ENCODE data around the gene ARHGEF37.
"Not testable (repeated sequence)": the region's sequence is repeated elsewhere in the genome, so short reads cannot be mapped to it uniquely, and the experiment has no call there.

The ARHGEF37 gene

DNA sequence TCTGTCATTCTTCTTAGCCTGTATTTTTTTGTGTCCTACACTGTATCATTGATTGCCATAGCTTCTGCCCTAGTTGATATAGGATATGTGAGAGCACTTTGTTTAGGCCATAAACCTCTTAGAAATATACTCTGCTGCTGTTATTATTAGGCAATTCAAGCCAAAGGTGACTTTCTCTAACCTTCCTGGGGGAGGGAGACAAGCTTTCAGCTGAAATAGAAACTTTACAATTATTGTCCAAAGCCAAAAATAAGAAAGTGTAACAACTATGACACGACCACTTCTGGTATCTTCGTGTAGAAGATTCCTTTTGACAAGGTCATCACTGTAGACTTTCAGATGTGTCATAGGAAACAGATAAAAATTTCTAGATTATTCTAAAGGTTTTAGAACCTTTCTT lies 17.8 kb upstream of the ARHGEF37 start:
- DNase-seq (ENCODE audit: low read depth, low spot score) = no peak
- no peak overlapping the region for H3K4me3 ChIP-seq (ENCODE audit: low read length)

DNA sequence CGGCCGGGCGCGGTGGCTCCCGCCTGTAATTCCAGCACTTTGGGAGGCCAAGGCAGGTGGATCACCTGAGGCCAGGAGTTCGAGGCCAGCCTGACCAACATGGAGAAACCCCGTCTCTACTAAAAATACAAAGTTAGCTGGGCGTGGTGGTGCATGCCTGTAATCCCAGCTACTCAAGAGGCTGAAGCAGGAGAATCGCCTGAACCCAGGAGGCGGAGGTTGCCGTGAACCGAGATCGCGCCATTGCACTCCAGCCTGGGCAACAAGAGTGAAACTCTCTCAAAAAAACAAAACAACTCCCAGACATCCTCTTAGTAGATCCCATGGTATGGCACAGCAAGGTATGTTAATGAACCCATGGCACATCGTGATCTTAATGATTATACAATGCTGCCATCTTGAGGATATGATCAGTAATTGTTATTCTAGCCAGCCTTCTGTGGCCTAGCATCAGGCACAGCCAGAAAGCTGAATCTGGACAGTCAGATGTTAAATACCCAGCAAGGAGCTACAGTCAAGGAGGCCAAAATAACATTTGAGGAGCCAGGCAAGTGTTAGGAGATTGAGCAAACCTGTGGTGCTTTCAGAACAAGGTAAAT lies 16.7 kb upstream of the ARHGEF37 start:
- peak; percentile 62 for DNase-seq (ENCODE audit: low read depth, low spot score)
- not testable (repeated sequence) for H3K4me3 ChIP-seq (ENCODE audit: low read length)

DNA sequence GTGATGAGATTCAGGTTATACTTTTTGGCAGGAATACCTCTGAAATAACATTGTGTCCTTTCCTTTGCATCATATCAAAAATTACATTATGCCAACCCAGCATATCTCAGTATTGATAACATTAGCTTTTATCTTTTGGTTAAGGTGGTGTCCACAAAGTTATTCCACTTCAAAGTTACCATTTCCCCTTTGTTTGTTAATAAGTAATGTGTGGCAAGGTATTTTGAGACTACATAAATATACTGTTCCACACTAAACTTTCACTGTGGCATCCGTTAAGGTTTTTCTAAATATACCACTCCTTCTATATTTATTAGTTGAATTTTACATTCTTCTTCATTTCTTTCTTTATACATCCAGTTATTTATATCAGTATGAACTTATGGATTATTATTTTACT lies 14.1 kb upstream of the ARHGEF37 start:
- DNase-seq (ENCODE audit: low read depth, low spot score) = no peak
- H3K4me3 ChIP-seq (ENCODE audit: low read length) = no peak overlapping the region

DNA sequence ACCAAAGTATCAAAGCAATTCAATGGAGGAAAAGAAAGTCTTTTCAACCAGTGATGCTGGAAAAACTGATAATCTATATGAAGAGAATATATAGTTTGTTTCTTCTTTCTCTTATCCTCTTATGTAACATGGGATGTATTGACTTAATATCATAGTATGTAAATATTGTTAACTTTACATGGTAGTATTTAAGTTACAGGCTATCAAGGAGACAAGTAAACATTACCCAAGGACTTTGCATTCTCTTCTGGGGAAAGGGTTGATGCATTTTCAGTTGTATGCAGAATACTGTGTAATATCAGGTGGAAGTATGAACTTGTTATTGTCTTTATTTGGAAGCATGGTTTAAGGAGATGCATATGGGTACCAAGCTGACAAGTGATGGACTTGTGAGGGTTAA lies 9.1 kb upstream of the ARHGEF37 start:
- no peak overlapping the region for H3K4me3 ChIP-seq (ENCODE audit: low read length)
- DNase-seq (ENCODE audit: low read depth, low spot score) = no peak

DNA sequence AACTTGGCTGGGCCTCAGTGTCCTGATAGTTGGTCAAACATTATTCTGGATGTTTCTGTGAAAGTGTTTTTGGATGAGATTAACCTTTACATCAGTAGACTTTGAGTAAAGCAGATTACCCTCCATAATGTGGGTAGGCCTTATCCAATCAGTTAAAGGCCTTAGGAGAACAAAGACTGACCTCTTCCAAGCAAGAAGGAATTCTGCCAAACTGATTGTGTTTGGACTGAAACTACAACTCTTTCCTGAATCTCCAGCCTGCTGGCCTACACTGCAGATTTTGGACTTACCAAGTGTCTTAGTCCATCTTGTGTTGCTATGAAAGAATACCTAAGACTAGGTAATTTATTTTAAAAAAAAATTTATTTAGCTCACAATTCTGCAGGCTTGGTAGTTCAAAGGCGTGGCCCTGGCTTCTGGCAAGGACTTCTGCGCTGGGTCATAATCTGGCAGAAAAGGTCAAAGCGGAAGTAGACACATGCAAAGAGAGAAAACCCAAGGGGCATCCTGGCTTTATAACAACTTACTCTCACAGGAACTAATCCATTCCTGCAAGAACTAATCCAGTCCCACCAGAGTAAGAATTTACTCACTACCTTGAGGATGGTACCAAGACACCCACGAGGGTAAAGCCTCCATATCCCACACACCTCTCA lies 8.6 kb upstream of the ARHGEF37 start:
- no peak for DNase-seq (ENCODE audit: low read depth, low spot score)
- H3K4me3 ChIP-seq (ENCODE audit: low read length) = no peak overlapping the region

DNA sequence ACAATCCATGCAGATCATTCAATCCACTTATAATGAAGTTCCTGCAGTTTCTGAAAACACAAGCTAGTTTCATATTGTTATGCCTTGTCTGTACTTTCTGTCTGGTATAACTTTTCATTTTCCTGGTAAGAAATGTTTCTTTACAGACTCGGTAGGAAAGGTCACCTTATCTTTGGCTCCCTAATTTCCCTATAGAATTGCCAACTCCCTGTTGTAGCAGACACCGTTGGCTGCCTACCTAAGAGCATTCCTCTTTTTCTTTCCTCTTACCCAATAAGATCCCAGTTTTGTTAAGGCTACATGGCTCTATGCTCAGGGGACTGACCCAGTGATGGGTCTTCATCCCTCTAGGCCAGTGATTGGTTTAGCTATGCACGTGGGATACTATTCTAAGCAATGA lies 6.2 kb upstream of the ARHGEF37 start:
- DNase-seq (ENCODE audit: low read depth, low spot score) = no peak

DNA sequence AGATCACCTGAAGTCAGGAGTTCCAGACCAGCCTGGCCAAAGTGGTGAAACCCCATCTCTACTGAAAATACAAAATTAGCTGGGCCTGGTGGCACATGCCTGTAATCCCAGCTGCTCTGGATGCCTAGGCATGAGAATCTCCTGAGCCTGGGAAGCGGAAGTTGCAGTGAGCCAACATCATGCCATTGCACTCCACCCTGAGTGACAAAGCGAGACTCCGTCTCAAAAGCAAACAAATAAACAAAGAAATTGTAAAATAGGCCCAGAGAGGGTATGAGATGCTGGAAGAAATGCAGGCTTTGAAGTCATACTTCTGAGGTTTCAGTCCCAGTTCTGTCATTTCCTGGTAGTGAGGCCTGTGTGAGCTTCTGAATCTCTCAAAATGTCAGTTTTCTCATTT lies 5.3 kb upstream of the ARHGEF37 start:
- no peak overlapping the region for H3K4me3 ChIP-seq (ENCODE audit: low read length)
- no peak for DNase-seq (ENCODE audit: low read depth, low spot score)

More for the DNA sequence above, 6.2 kb upstream of the ARHGEF37 start:
- H3K4me3 ChIP-seq (ENCODE audit: low read length) = no peak overlapping the region

DNA sequence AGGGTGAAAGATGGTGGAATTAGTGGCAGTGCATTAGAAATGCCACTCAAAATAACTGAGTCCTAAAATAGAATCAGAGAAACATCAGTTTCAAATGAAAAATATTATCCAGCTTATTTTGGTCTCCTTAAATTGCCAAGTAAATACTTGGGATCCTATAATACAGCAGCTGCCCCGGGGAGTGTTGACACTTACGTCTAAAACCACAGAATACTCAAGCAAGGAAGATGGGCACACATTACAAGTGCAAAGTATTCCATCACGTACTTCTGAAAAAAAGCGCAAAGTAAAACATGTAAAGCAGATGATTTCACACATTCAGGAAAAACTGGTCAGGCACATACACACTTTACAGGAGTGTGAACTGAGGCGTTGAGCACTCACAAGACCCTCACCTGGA lies 2.4 kb upstream of the ARHGEF37 start:
- no peak overlapping the region for H3K4me3 ChIP-seq (ENCODE audit: low read length)
- DNase-seq (ENCODE audit: low read depth, low spot score) = no peak

DNA sequence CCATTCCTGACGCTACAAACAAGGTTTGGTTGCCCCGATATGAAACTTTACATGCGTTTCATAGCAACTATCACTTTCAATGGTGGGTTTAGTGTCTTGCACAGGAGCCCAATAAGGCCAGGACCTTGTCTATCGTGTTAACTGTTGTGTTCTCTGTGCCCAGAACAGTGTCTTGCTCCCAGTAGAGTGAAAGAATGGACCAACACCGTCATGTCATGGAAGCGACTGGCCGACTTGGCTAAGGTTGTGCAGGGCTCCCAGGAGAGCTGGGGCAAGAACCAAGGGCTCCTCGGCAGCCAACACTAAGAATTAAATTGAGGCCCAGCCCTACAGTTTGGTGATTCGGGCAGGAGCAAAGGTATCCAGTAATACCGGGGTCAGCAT lies 498 bp upstream of the ARHGEF37 start:
- DNase-seq (ENCODE audit: low read depth, low spot score) = no peak
- no peak overlapping the region for H3K4me3 ChIP-seq (ENCODE audit: low read length)

DNA sequence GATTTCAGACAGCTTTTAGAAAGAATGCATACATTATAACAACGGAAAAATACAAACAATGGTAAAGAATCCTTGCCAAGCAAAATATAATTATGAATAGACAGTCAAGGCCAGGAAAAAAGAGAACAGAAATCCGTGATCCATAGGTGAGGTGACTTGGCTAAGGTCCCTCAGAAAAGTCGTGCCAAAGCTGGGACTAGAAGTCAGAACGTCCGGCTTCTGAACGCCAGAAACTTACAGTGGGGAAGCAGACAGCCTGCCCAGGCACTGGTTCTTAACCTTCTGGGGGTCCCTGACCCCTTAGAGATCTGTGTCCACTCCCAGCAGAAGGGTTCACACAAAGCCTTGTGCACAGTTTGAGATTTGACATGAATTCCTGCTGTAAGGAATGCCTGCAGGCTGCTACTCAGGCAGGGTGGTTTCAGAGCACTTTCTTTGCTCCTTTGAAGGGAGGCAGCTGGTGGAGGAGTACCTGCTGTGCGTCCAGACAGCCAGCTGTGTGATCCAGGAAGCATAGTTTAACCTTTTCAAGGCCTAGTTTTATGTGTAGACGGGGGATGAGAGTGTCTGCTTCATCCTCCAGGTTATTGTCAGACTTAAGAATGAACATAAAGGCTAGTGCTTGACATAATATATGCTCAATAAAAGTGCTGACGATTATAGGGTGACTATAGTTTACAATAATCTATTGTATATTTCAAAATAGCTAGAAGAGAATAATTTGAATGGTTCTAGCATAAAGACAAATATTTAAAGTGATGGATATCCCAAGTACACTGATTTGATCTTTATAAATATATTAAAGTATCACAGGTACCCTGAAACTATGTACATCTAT lies 852 bp downstream of the ARHGEF37 start:
- DNase-seq (ENCODE audit: low read depth, low spot score) = no peak
- no peak overlapping the region for H3K4me3 ChIP-seq (ENCODE audit: low read length)

DNA sequence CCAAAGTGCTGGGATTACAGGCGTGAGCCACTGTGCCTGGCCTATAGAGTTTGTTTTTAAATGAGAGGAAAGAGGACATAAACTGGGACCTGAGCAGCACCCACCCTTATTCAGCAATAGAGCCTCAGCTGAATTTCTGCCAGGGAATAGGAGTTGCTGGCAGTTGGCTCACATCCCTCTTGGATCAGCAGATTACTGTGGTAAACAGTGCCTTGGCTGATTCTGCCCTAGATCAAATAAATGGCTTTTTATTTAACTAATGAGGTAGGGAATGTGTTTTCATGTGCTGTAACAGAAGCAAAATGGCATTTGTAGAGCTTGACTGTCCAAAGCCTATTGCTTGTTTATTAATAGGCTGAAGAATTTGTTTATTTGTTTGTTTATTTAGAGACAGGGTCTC lies 2.1 kb downstream of the ARHGEF37 start:
- no peak for DNase-seq (ENCODE audit: low read depth, low spot score)
- no peak overlapping the region for H3K4me3 ChIP-seq (ENCODE audit: low read length)

DNA sequence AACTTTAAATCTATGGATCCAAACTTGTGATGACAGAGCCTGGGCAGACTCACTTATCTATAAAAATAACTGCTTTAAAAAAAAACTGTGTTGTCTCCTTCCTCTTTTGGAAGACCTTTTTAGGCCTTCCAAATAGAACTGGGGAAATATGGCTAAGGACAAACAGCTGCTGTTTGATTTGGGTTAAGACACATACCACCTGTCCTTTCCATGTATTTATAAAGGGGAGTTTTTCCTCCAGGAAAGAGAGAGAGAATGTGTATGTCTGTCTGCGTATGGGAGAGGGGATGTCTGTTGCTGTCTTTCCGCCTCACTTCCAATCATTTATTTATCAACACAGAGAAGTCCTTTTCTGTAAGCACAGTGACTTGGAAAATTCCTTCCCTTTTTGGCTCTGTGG lies 2.8 kb downstream of the ARHGEF37 start:
- no peak for DNase-seq (ENCODE audit: low read depth, low spot score)
- H3K4me3 ChIP-seq (ENCODE audit: low read length) = no peak overlapping the region

DNA sequence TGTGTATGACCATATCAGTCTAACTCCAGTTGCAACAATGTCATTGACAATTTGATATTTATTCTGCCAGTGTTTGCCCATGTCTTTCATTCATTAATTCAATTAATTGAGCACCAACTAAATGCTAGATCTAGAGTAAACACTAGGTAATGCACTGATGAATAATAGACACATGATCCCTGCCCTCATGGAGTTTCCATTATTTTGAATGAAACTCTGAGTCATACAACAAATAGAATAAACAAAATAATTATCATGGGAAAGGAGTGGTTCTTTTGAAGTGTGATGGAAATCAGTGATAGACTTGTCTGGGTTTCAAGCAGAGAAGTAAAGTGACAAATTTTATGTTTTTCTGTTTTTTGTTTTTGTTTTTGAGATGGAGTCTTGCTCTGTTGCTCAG lies 4.6 kb downstream of the ARHGEF37 start:
- DNase-seq (ENCODE audit: low read depth, low spot score) = no peak
- no peak overlapping the region for H3K4me3 ChIP-seq (ENCODE audit: low read length)

DNA sequence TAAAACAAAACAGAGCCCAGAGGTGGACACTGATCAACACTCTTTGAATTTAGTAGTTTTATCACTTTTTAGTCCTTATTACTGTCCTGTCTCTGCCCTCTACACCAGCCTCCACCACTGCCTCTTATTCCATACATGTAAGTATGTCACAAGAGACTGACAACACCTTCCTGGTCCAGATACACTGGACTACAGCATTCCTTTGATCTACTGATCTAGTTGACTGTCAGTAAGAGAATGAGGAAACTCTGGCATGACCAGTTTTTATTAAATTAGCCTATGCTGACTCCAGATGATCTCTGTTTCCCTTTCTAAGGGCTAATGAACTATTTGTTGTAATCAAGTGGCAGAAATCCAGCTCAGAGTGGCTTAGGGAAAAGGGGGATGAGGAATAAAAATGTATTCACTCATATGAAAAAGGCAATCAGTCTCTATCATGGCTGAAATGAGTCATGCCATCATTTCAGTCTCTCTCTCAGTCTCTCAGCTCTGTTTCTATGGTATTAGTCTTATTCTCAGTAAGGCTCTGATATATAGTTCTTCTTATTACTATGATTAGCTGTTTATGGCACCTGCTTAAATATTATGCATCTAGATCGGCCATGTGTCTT lies 5.5 kb downstream of the ARHGEF37 start:
- no peak for DNase-seq (ENCODE audit: low read depth, low spot score)
- no peak overlapping the region for H3K4me3 ChIP-seq (ENCODE audit: low read length)

DNA sequence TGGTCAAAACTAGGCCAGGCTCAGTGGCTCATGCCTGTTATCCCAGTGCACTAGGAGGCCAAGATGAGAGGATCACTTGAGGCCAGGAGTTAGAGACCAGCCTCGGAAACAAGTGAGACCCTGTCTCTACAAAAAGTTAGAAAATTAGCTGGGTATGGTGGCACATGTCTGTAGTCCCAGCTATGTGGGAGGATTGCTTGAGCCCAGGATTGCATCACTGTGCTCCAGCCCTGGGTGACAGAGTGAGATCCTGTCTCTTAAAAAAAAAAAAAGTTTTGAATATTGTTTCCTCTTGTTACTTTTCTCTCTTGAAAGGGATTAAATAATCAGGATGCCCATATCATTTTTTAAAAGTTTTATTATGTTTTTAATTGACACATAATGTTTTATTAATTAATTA lies 7.6 kb downstream of the ARHGEF37 start:
- DNase-seq (ENCODE audit: low read depth, low spot score) = no peak
- no peak overlapping the region for H3K4me3 ChIP-seq (ENCODE audit: low read length)

DNA sequence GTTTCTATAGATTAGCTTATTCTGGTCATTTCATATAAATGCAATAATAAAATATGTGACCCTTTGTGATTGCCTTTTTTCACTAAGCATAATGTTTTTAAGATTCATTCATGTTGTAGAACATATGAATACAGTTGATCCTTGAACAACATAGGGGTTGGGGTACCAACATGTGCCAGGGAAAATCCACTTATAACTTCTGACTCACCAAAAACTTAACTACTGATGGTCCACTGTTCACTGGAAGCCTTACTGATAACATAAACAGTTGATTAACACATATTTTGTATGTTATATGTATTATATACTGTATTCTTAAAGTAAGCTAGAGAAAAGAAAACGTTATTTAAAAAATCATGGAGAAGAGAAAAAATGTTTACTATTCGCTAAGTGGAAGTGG lies 12.1 kb downstream of the ARHGEF37 start:
- DNase-seq (ENCODE audit: low read depth, low spot score) = no peak
- H3K4me3 ChIP-seq (ENCODE audit: low read length) = no peak overlapping the region

DNA sequence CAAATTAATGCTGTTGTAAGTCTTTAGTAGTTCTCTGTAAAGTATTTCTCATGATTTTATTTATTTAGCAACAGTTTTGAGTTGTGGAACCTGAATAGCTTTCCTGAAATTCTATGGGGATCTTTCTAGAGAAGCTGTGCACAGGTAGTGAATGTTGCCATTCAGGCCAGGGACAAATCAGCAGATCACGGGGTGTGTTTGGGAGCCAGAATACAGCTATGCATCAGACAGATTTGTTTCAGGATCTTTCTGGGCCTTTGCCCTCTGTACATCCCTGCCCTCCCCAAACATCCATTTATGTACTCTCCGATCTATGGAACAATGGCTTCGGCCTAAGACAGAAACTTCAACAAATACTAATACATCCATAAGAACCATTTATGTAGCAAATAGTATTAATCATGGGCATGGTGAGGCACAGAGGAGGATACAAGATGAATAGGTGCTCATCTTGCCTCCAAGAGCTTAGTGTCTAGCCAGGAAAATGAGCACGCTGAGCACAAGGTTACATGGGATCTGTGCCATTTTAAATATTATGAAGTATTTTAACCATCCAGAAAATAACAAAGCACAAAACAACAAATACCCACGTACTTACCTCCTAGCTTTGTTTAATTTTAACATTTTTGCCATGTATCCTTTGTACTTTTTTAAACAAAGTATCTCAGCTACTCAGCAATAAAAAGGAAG lies 13.1 kb downstream of the ARHGEF37 start:
- no peak for DNase-seq (ENCODE audit: low read depth, low spot score)
- H3K4me3 ChIP-seq (ENCODE audit: low read length) = no peak overlapping the region

DNA sequence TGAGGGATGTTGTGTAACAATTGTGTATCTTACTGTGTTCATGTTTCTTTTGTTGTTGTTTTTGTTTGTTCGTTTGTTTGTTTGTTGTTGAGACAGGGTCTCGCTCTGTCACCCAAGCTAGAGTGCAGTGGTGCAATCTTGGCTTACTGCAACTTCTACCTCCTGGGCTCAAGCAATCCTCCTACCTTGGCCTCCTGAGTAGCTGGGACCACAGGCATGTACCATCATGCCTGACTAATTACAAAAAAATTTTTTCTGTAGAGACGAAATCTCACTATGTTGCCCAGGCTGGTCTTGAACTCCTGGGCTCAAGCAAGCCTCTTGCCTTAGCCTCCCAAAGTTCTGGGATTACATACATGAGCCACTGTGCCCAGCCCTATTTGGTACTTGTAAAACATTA lies 13.8 kb downstream of the ARHGEF37 start:
- H3K4me3 ChIP-seq (ENCODE audit: low read length); DNase-seq (ENCODE audit: low read depth, low spot score): not testable (repeated sequence)

DNA sequence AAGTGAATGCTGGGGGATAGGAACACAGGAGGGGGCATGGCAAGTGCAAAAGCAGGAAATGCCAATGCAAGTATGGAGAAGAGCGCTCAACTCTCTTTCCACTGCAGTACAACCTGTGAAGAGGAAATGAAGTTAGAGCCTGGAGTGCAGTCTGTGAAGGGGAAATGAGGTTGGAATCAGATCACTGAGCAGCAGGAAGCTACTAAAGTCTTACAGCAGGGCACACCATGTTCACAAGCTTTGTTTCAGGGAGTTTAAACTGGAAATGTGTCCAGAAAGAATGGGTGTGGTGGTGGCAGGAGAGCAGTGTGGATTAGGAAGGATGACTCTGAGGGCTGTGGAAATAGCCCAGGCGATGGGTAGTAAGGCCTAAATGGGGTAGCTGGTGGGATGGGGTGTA lies 15.4 kb downstream of the ARHGEF37 start:
- H3K4me3 ChIP-seq (ENCODE audit: low read length) = no peak overlapping the region
- no peak for DNase-seq (ENCODE audit: low read depth, low spot score)

DNA sequence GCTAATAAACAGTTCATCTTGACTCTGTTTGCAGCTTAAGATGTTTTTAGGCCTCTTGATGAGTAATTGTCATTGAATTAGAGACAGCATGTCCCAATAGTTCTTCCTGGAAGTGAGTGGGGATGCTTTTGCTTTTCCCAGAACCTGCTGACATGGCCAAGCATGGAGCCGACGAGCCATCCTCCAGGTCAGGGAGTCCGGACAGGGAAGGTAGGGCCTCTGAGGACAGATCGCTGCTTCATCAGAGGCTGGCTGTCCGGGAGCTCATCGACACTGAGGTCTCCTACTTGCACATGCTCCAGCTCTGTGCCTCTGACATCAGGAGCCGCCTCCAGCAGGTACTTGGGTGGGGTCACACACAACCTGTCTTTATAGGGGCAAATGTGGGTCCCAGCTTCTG lies 16.3 kb downstream of the ARHGEF37 start:
- no peak for DNase-seq (ENCODE audit: low read depth, low spot score)
- H3K4me3 ChIP-seq (ENCODE audit: low read length) = no peak overlapping the region
